HG02623 (cell line): ENCODE measurements around the gene CNOT4.

Source experiments
- ATAC-seq: cut with Tn5 transposase; IDR thresholded peaks from one replicate; pipeline ENCODE4 v1.9.1; 2021; ENCODE audit warnings: moderate library complexity; ENCODE audit not compliant: unreplicated experiment

CNOT4 gene

GRCh38 chr7:135407884-135408283 lies 102.0 kb downstream of the CNOT4 start:
- ATAC-seq: no peak

- ATAC-seq: no peak
Observed at GRCh38 chr7:135406918-135407317, 103.0 kb downstream of the CNOT4 start.

- ATAC-seq: no peak
Observed at GRCh38 chr7:135405969-135406368, 103.9 kb downstream of the CNOT4 start.

GRCh38 chr7:135403302-135403701 lies 106.6 kb downstream of the CNOT4 start:
- no peak for ATAC-seq

GRCh38 chr7:135397689-135398088 lies 112.2 kb downstream of the CNOT4 start:
- no peak for ATAC-seq

GRCh38 chr7:135392701-135393100 lies 117.2 kb downstream of the CNOT4 start:
- no peak for ATAC-seq

GRCh38 chr7:135391514-135391913 lies 118.4 kb downstream of the CNOT4 start:
- no peak for ATAC-seq

- ATAC-seq: no peak
Observed at GRCh38 chr7:135390829-135391228, 119.1 kb downstream of the CNOT4 start.

GRCh38 chr7:135389971-135390370 lies 119.9 kb downstream of the CNOT4 start:
- ATAC-seq: no peak

GRCh38 chr7:135388616-135389015 lies 121.3 kb downstream of the CNOT4 start:
- ATAC-seq: no peak

- ATAC-seq: no peak
Observed at GRCh38 chr7:135386776-135387175, 123.1 kb downstream of the CNOT4 start.

- ATAC-seq: no peak
Observed at GRCh38 chr7:135386181-135386580, 123.7 kb downstream of the CNOT4 start.

- ATAC-seq: no peak
Observed at GRCh38 chr7:135385209-135385608, 124.7 kb downstream of the CNOT4 start.

- no peak for ATAC-seq
Observed at GRCh38 chr7:135383525-135384175, 126.3 kb downstream of the CNOT4 start.

GRCh38 chr7:135382173-135382572 lies 127.7 kb downstream of the CNOT4 start:
- ATAC-seq: no peak

- no peak for ATAC-seq
Observed at GRCh38 chr7:135381369-135381768, 128.5 kb downstream of the CNOT4 start.

GRCh38 chr7:135380351-135380750 lies 129.6 kb downstream of the CNOT4 start:
- no peak for ATAC-seq

- no peak for ATAC-seq
Observed at GRCh38 chr7:135377171-135377570, 132.7 kb downstream of the CNOT4 start.

- no peak for ATAC-seq
Observed at GRCh38 chr7:135375908-135376699, 133.8 kb downstream of the CNOT4 start.

- ATAC-seq: no peak
Observed at GRCh38 chr7:135374736-135375135, 135.2 kb downstream of the CNOT4 start.

GRCh38 chr7:135372222-135372621 lies 137.7 kb downstream of the CNOT4 start:
- ATAC-seq: no peak

- no peak for ATAC-seq
Observed at GRCh38 chr7:135370656-135371055, 139.2 kb downstream of the CNOT4 start.
